BLaER1 (cell line): Measurements from ENCODE around the gene KAT2B.
"Not testable (repeated sequence)": the region's sequence is repeated elsewhere in the genome, so short reads cannot be mapped to it uniquely, and the experiment has no call there.

ENCODE experiments used
- H3K27ac ChIP-seq: shearing (Covaris generic); formaldehyde crosslinking; 2 replicates; pipeline ENCODE4 v1.8.1; 2022
- H3K27me3 ChIP-seq: shearing (Covaris generic); formaldehyde crosslinking; 2 replicates; pipeline ENCODE4 v1.8.1; 2022
- H3K36me3 ChIP-seq: shearing (Covaris generic); formaldehyde crosslinking; 2 replicates; pipeline ENCODE4 v1.8.1; 2022
- H3K4me1 ChIP-seq: shearing (Covaris generic); formaldehyde crosslinking; 2 replicates; pipeline ENCODE4 v1.8.1; 2022
- H3K4me2 ChIP-seq: shearing (Covaris generic); formaldehyde crosslinking; 2 replicates; pipeline ENCODE4 v1.8.1; 2022
- H3K4me3 ChIP-seq: shearing (Covaris generic); formaldehyde crosslinking; 2 replicates; pipeline ENCODE4 v1.8.1; 2022
- H3K9ac ChIP-seq: shearing (Covaris generic); formaldehyde crosslinking; 2 replicates; pipeline ENCODE4 v1.8.1; 2022
- H3K9me3 ChIP-seq: shearing (Covaris generic); formaldehyde crosslinking; 2 replicates; pipeline ENCODE4 v1.8.1; 2022
- H4K20me1 ChIP-seq: shearing (Covaris generic); formaldehyde crosslinking; 2 replicates; pipeline ENCODE4 v1.8.1; 2022
- Cebpa-rat ChIP-seq: shearing (Covaris generic); IDR thresholded peaks from 2 replicates; pipeline ENCODE4 v1.8.1; 2022

KAT2B gene

GRCh38 chr3:20022954-20023622, 17.2 kb upstream of the KAT2B start:
- Histone ChIP-seq H3K4me3 (no peak overlapping the region), H3K4me2 (no peak overlapping the region), H3K36me3 (no peaks in the 10 kb centered on the region), H3K27me3 (no peaks in the 10 kb centered on the region), H3K9me3 (no peaks in the 10 kb centered on the region), H3K9ac (no peak overlapping the region), H3K27ac (no peak overlapping the region), H4K20me1 (no peaks in the 10 kb centered on the region), H3K4me1 (peaks cover 7% of the 10 kb centered on the region; the same call in 1 of the 2 replicates)
- TF ChIP-seq Cebpa-rat, result no peak

- peak overlapping the region; percentile 11 for H3K4me2 ChIP-seq
- no peaks in the 10 kb centered on the region for H3K9me3 ChIP-seq
- H3K4me3 ChIP-seq, result no peak overlapping the region
- H3K36me3 ChIP-seq, result no peaks in the 10 kb centered on the region
- H3K27ac ChIP-seq, result no peak overlapping the region
- no peaks in the 10 kb centered on the region for H4K20me1 ChIP-seq
- no peak overlapping the region for H3K9ac ChIP-seq
- H3K4me1 ChIP-seq, result peaks cover 7% of the 10 kb centered on the region; the same call in 1 of the 2 replicates
- no peaks in the 10 kb centered on the region for H3K27me3 ChIP-seq
- TF ChIP-seq Cebpa-rat, result no peak
These were observed 16.4 kb upstream of the KAT2B start for GRCh38 chr3:20023623-20024405.

GRCh38 chr3:20027136-20027535, 13.1 kb upstream of the KAT2B start:
- no peak overlapping the region for H3K27ac ChIP-seq
- H3K9me3 ChIP-seq, result no peaks in the 10 kb centered on the region
- no peak for TF ChIP-seq Cebpa-rat
- H3K4me2 ChIP-seq, result no peak overlapping the region
- no peaks in the 10 kb centered on the region for H3K36me3 ChIP-seq
- H4K20me1 ChIP-seq, result no peaks in the 10 kb centered on the region
- H3K4me3 ChIP-seq, result no peak overlapping the region
- no peaks in the 10 kb centered on the region for H3K27me3 ChIP-seq
- H3K9ac ChIP-seq, result no peak overlapping the region
- H3K4me1 ChIP-seq, result peaks cover 7% of the 10 kb centered on the region; the same call in 1 of the 2 replicates

GRCh38 chr3:20028905-20029331, 11.3 kb upstream of the KAT2B start:
- H3K9ac ChIP-seq, result no peak overlapping the region
- H4K20me1 ChIP-seq, result no peaks in the 10 kb centered on the region
- H3K27ac ChIP-seq, result no peak overlapping the region
- no peaks in the 10 kb centered on the region for H3K9me3 ChIP-seq
- no peaks in the 10 kb centered on the region for H3K27me3 ChIP-seq
- no peak for TF ChIP-seq Cebpa-rat
- no peak overlapping the region for H3K4me2 ChIP-seq
- peaks cover 2% of the 10 kb centered on the region; the same call in 1 of the 2 replicates for H3K4me1 ChIP-seq
- no peaks in the 10 kb centered on the region for H3K36me3 ChIP-seq
- no peak overlapping the region for H3K4me3 ChIP-seq

- H3K4me2 ChIP-seq, H3K4me1 ChIP-seq, H3K4me3 ChIP-seq, H3K9me3 ChIP-seq, H3K9ac ChIP-seq, H4K20me1 ChIP-seq, H3K27me3 ChIP-seq, H3K36me3 ChIP-seq, H3K27ac ChIP-seq: not testable (repeated sequence)
These were observed 8.3 kb upstream of the KAT2B start for GRCh38 chr3:20031939-20032338.

- no peaks in the 10 kb centered on the region for H3K27me3 ChIP-seq
- H3K9me3 ChIP-seq, result no peaks in the 10 kb centered on the region
- peaks cover 16% of the 10 kb centered on the region; the same call in 1 of the 2 replicates for H3K4me1 ChIP-seq
- H4K20me1 ChIP-seq, result no peaks in the 10 kb centered on the region
- no peak for TF ChIP-seq Cebpa-rat
- H3K4me2 ChIP-seq, result no peak overlapping the region
- no peak overlapping the region for H3K9ac ChIP-seq
- no peak overlapping the region for H3K4me3 ChIP-seq
- H3K27ac ChIP-seq, result no peak overlapping the region
- no peaks in the 10 kb centered on the region for H3K36me3 ChIP-seq
These were observed 5.2 kb upstream of the KAT2B start for GRCh38 chr3:20035019-20035418.

- peak overlapping the region; percentile 92; the same call in 1 of the 2 replicates for H3K4me2 ChIP-seq
- H3K9me3 ChIP-seq, result no peaks in the 10 kb centered on the region
- no peak overlapping the region for H3K9ac ChIP-seq
These were observed 2.8 kb upstream of the KAT2B start for GRCh38 chr3:20037255-20037996.

GRCh38 chr3:20038699-20039465, 1.4 kb upstream of the KAT2B start:
- Histone ChIP-seq H3K4me2 (peak overlapping the region; percentile 92), H3K4me1 (peaks cover 40% of the 10 kb centered on the region), H3K9ac (peak overlapping the region; percentile 85), H4K20me1 (peaks cover 25% of the 10 kb centered on the region; the same call in 1 of the 2 replicates), H3K4me3 (peak overlapping the region; percentile 88), H3K36me3 (no peaks in the 10 kb centered on the region), H3K27me3 (no peaks in the 10 kb centered on the region), H3K9me3 (no peaks in the 10 kb centered on the region), H3K27ac (peak overlapping the region; percentile 84)
- TF ChIP-seq Cebpa-rat, result no peak

More at GRCh38 chr3:20037255-20037996, 2.8 kb upstream of the KAT2B start:
- Histone ChIP-seq H3K4me1 (peaks cover 25% of the 10 kb centered on the region), H4K20me1 (peaks cover 16% of the 10 kb centered on the region; the same call in 1 of the 2 replicates), H3K27me3 (no peaks in the 10 kb centered on the region), H3K27ac (no peak overlapping the region), H3K4me3 (no peak overlapping the region), H3K36me3 (no peaks in the 10 kb centered on the region)
- TF ChIP-seq Cebpa-rat, result no peak

GRCh38 chr3:20039466-20039764, 831 bp upstream of the KAT2B start:
- Histone ChIP-seq H3K27ac (peak overlapping the region; percentile 84), H3K4me2 (peak overlapping the region; percentile 92), H3K4me1 (peaks cover 45% of the 10 kb centered on the region), H3K36me3 (no peaks in the 10 kb centered on the region), H4K20me1 (peaks cover 25% of the 10 kb centered on the region; the same call in 1 of the 2 replicates), H3K9ac (peak overlapping the region; percentile 85), H3K27me3 (no peaks in the 10 kb centered on the region), H3K4me3 (peak overlapping the region; percentile 88), H3K9me3 (no peaks in the 10 kb centered on the region)
- no peak for TF ChIP-seq Cebpa-rat
